Retinal pigment epithelial cell (primary cell): Measurements from ENCODE around the gene KCNJ3.

ENCODE experiments used
- DNase-seq: peaks from one replicate; pipeline ENCODE4 v3.0.0-alpha.2; 2010; ENCODE audit warnings: low read depth
- H3K4me3 ChIP-seq: 2 replicates; pipeline ENCODE4 v1.5.1; 2011; ENCODE audit warnings: mild to moderate bottlenecking, low read length, control low read depth, moderate library complexity
- CTCF ChIP-seq: conservative IDR thresholded peaks from 2 replicates; pipeline ENCODE4 v1.5.1; 2011; ENCODE audit warnings: low read depth, low read length, control low read depth, inconsistent platforms

KCNJ3 gene

GRCh38 chr2:154698296-154698720 is at the start of gene KCNJ3:
Gene KCNJ3 (plus strand): TSS chr2:154698695. CDS start chr2:154698776, 81 bp downstream.
- H3K4me3 ChIP-seq: peak within 1 kb of the TSS; percentile 62
- no peak for DNase-seq
- no peak for TF ChIP-seq CTCF

DNA sequence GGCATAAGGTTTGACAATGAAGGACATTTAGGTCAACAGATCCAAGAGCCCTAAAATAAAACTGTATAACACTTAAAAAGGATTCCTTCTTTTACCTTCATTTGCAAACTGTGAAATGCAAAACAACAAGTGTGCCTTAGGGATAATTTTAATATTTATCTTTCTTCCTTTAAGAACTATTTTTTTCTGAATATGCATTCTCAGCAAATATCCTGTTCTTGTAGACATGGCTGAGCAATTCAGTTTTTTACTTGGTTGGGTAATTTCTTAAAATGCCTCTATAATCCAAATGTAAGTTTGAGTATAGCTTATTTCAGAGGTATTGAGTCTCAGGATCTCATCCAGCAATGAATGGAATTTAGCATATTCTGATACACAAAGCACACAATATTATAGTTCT is 43.0 kb upstream of the KCNJ3 start:
- no peak overlapping the region for H3K4me3 ChIP-seq
- no peak for DNase-seq
- no peak for TF ChIP-seq CTCF

GRCh38 chr2:154658854-154659253 is 39.6 kb upstream of the KCNJ3 start:
- TF ChIP-seq CTCF: no peak
- DNase-seq: no peak
- no peak overlapping the region for H3K4me3 ChIP-seq

DNA sequence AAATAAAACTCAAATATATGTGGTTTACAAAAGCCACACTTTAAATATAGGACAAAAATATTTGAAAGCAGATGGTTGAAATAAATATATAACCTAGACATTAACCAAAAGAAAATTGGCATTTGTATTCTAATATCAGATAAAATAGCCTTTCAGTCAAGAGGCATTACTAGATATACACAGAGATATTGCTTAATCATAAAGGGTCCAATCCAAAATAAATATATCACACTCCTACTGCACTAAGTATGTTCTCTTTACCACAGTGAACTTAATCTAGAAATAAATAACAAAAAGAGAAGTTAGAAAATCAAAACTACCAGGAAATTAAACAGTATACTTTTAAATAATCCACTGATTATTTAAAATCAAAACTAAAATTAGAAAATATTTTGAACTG is 34.2 kb upstream of the KCNJ3 start:
- DNase-seq: no peak
- no peak overlapping the region for H3K4me3 ChIP-seq
- TF ChIP-seq CTCF: no peak

- DNase-seq: no peak
- H3K4me3 ChIP-seq: no peak overlapping the region
- no peak for TF ChIP-seq CTCF
Observed at GRCh38 chr2:154670083-154670482, 28.4 kb upstream of the KCNJ3 start.

GRCh38 chr2:154673694-154674093 is 24.8 kb upstream of the KCNJ3 start:
- DNase-seq: no peak

More at GRCh38 chr2:154673694-154674093, 24.8 kb upstream of the KCNJ3 start:
- H3K4me3 ChIP-seq: no peak overlapping the region
- TF ChIP-seq CTCF: no peak
